ENCODE data around the gene TMEM182. TPM values are rescaled to one million over a fixed set of nuclear protein-coding genes. Genes with fewer than 3 reads are reported as not detected.

The TMEM182 gene
- polyA plus RNA-seq, 1 experiment = 2.6 TPM

- DNase-seq (ENCODE audit: low read depth) = no peak
- no peak for TF ChIP-seq CTCF (IDR thresholded peaks at IDR 0.05; ENCODE audit: insufficient read depth, low read depth, low read length)
- H3K36me3 ChIP-seq (ENCODE audit: control insufficient read depth, insufficient read depth, low read length) = no peaks in the 10 kb centered on the region
- ChIA-PET POLR2A (no interaction called here), CTCF (interaction anchor here (2.1 kb wide), 1 partner anchor 8 kb away, joined by 16 read pairs; no protein-coding TSS in a partner anchor)
- H3K4me3 ChIP-seq (ENCODE audit: low read depth, low read length) = no peak overlapping the region
- H3K27me3 ChIP-seq (ENCODE audit: control insufficient read depth, insufficient read depth, low read length) = no peaks in the 10 kb centered on the region
Measured at GRCh38 chr2:102797486-102797885, 35.7 kb downstream of the TMEM182 start.

- CTCF ChIA-PET = interaction anchor here (0.6 to 2.1 kb wide), 2 partner anchors 8 to 16 kb away, joined by 4 to 16 read pairs; no protein-coding TSS in a partner anchor
Measured at GRCh38 chr2:102798181-102798580, 36.4 kb downstream of the TMEM182 start.

DNA sequence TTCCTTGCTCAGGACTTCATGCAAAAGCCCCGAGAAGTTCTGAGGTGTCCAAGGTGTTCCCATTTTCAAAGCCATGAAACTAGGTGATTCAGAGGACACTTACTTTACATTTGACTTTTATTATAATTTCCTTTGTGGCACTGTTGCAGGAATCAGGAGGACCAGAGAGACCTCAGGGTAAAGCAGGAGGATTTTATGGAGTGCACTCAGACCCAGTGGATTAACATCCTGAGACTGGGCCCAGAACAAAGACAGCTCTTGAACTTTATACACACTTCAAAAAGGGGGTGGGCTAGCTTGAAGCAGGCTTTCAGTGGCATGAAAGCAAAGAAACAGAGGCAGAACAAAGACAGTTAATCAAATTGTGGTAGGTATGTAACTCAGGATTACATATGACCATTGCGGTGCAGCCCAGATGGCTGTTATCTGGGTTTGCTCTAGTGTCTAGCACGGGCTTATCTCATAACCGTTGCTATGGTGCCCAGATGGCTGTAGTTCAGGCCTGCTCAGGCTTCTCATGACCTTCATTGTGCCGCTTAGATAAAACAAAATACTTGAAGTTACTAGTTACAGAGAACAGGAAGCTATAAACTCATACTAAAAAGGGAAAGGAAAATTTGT, 39.4 kb downstream of the TMEM182 start:
- TF ChIP-seq CTCF (IDR thresholded peaks at IDR 0.05; ENCODE audit: insufficient read depth, low read depth, low read length) = no peak
- no peaks in the 10 kb centered on the region for H3K27me3 ChIP-seq (ENCODE audit: control insufficient read depth, insufficient read depth, low read length)
- DNase-seq (ENCODE audit: low read depth) = no peak
- CTCF ChIA-PET = interaction anchor here (6.8 kb wide), 1 partner anchor 48 kb away, joined by 68 read pairs; no protein-coding TSS in a partner anchor
- H3K36me3 ChIP-seq (ENCODE audit: control insufficient read depth, insufficient read depth, low read length) = no peaks in the 10 kb centered on the region
- no peak overlapping the region for H3K4me3 ChIP-seq (ENCODE audit: low read depth, low read length)
- POLR2A ChIA-PET = no interaction called here

More at GRCh38 chr2:102798181-102798580, 36.4 kb downstream of the TMEM182 start:
- Histone ChIP-seq H3K4me3 (ENCODE audit: low read depth, low read length) (no peak overlapping the region), H3K27me3 (ENCODE audit: control insufficient read depth, insufficient read depth, low read length) (no peaks in the 10 kb centered on the region), H3K36me3 (ENCODE audit: control insufficient read depth, insufficient read depth, low read length) (no peaks in the 10 kb centered on the region)
- POLR2A ChIA-PET = no interaction called here
- no peak for TF ChIP-seq CTCF (IDR thresholded peaks at IDR 0.05; ENCODE audit: insufficient read depth, low read depth, low read length)
- DNase-seq (ENCODE audit: low read depth) = no peak

DNA sequence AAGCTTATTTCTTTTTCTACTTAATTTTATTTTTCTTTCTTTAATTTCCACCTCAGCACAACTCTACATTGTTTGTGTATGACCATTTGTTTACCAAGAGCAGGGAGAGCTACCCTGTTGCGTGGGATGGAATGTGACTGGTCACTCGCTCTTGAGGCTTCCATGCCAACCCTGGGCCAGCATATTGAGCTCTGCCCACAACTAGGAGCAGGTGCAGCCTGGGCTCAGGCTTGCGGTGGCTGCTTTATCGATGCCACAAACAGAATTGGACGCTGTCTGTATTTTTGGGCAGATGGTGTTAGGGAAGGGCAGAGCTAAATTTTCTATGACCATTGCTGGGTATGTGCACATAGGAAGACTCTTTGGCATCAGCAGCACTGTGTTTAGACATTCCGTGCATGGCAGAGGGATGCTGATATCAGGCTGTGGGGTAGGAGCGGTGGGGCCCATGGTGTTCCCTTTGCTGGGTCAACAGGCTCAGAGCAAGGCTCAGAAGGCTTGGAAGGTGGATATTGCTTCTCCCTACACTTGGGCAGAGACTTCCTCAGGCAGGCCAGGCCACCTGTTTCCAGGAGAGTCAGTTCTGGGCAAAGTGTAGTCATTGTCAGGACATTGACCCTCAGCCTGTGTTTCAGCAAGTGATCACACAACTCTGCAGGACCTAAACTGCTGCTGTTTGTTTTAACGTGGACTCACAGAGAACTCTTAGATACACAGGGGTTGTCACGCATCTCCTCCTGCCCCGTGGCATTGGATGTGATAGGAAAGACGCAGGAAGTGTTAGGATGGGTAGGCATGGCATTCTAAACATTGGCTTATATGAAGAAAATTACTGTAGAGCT, 40.2 kb downstream of the TMEM182 start:
- ChIA-PET POLR2A (no interaction called here), CTCF (interaction anchor here (6.8 kb wide), 1 partner anchor 48 kb away, joined by 68 read pairs; no protein-coding TSS in a partner anchor)
- TF ChIP-seq CTCF (IDR thresholded peaks at IDR 0.05; ENCODE audit: insufficient read depth, low read depth, low read length) = no peak
- Histone ChIP-seq H3K4me3 (ENCODE audit: low read depth, low read length) (no peak overlapping the region), H3K36me3 (ENCODE audit: control insufficient read depth, insufficient read depth, low read length) (no peaks in the 10 kb centered on the region), H3K27me3 (ENCODE audit: control insufficient read depth, insufficient read depth, low read length) (no peaks in the 10 kb centered on the region)
- DNase-seq (ENCODE audit: low read depth) = no peak

Data from BJ (cell line).